Sigmoid colon (tissue), 7 donors: ENCODE data around the gene MOGAT3. TPM values are rescaled to one million over a fixed set of nuclear protein-coding genes. Genes with fewer than 3 reads are reported as not detected.

Source experiments
- DNase-seq: peaks from one replicate; pipeline ENCODE4 v3.0.0-alpha.2; 2019
- H3K27ac ChIP-seq, 4 donors: fragments of 200-600 bp; sonication (generic); one replicate each; pipeline ENCODE4 v1.5.1; 2016 to 2019; ENCODE audit warnings: mild to moderate bottlenecking in 1 of 4
- H3K27me3 ChIP-seq, 3 donors: fragments of 200-600 bp; sonication (generic); one replicate each; pipeline ENCODE4 v1.5.1; 2019; ENCODE audit warnings: mild to moderate bottlenecking in 1 of 3
- H3K36me3 ChIP-seq, 4 donors: fragments of 200-600 bp; sonication (generic); one replicate each; pipeline ENCODE4 v1.5.1; 2016 to 2019
- H3K4me1 ChIP-seq, 4 donors: fragments of 200-600 bp; sonication (generic); one replicate each; pipeline ENCODE4 v1.5.1; 2017 to 2019
- H3K4me3 ChIP-seq, 4 donors: fragments of 200-600 bp; sonication (generic); one replicate each; pipeline ENCODE4 v1.5.1; 2017 to 2019; ENCODE audit warnings: mild to moderate bottlenecking in 2 of 4, moderate library complexity in 1 of 4
- H3K9me3 ChIP-seq, 4 donors: fragments of 200-600 bp in 3 of 4; sonication (generic) in 3 of 4; one replicate each; pipeline versions ENCODE4 v1.5.1 to v1.6.1; 2013 to 2019
- EP300 ChIP-seq, 4 donors: sonication (generic); formaldehyde crosslinking; IDR thresholded peaks; one replicate each; pipeline ENCODE4 v1.6.1; 2017; ENCODE audit warnings: antibody characterized with exemption in 4 of 4
- POLR2A ChIP-seq, 2 donors: fragments of 450-650 bp; IDR thresholded peaks; one replicate each; pipeline ENCODE4 v1.6.1; 2016; ENCODE audit warnings: antibody characterized with exemption in 2 of 2, mild to moderate bottlenecking in 2 of 2, moderate library complexity in 2 of 2
- POLR2AphosphoS5 ChIP-seq, 4 donors: sonication (generic); formaldehyde crosslinking; IDR thresholded peaks; one replicate each; pipeline ENCODE4 v1.6.1; 2017; ENCODE audit warnings: antibody characterized with exemption in 4 of 4
- WGBS, 2 donors: extraction: QIAGEN DNeasy Blood & Tissue Kit; methylation state at CpG; one replicate each; pipeline ENCODE4 v1.1.7; 2013; 5-methylcytosine and 5-hydroxymethylcytosine counted together
- intact Hi-C: fragments of 100-400 bp; cut with DNase I; formaldehyde crosslinking; loops from one replicate; pipeline ENCODE4 v1.15.1; 2023
- polyA plus RNA-seq, 3 donors: library from polyadenylated mRNA; stranded (reverse); fragments of 200-250 nt; gene quantifications; one replicate each; pipeline ENCODE4 v1.2.3, GENCODE V29; 2013
- total RNA-seq, 4 donors: library from RNA; depleted of rRNA; stranded (reverse); fragments of >200 nt; gene quantifications; one replicate each; pipeline ENCODE4 v1.1.0, GENCODE V29; 2016
- TF ChIP-seq, protein P1 (sequence below), 4 experiments: fragments of 450-650 bp in 3 of 4; fragments of 200-600 bp in 1 of 4; IDR thresholded peaks; one replicate each; pipeline ENCODE4 v1.5.1; 2016 to 2019; ENCODE audit warnings: antibody characterized with exemption in 4 of 4, mild to moderate bottlenecking in 3 of 4, moderate library complexity in 2 of 4
- donor health status: healthy with polysubstance abuse.
- donor health status: Bipolar disorder and iron deficiency.
- donor health status: healthy.

The MOGAT3 gene
- total and polyA plus RNA-seq, 7 donors, result 3.6 to 27.2 (median 3.7) TPM; not detected in 4

DNA sequence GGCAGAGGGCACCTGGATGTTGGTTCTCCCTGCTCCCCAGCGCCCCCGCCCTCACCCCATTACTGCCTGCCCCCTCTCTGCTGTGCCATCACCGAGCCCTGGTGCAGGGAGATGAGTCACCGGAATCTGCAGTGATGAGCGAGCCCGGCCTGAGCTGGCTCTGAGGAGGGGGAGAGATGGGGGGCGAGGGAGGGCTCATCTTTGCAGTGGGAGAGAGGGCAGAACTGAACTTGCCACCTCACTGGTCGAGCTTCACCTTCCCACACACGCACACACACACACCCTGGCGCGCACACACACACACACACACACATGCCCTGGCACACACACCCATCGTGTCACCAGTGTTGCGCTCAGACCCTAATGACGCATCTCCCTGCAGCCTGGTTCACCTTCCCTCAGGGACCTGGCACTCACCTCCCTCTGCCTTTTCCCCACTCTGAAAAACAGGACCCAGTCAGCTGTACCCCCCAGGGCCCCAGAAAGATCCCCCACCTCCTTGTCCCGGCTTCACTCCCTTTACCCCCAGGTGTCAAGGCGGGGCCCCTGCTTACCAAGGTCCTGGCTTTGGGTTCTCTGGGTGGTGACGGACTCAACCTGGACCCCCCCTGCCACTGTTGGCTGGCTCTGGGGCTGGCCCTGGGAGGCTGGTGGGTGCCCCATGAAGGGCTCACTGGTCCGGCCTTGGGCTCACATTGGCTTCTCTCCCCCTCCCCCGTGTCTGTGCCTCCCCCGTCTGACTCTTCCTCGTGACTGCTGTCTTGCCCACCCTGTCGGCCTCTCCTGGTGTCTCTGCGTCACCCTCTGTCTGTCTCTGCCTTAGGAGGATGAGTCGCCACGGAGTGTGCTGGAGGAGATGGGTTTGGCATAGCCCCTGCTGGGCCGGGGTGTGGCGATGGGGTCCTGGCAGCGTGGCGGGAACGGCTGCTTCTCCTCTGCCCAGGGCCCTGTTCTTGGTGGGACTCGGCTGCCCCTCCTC is 40.9 kb downstream of the MOGAT3 start:
- Histone ChIP-seq H3K4me3 (no peak overlapping the region), H3K9me3 (no peaks in the 10 kb centered on the region), H3K4me1 (peaks cover 0 to 35% (median 33%) of the 10 kb centered on the region in 4 donors), H3K27me3 (peaks cover 28 to 49% (median 39%) of the 10 kb centered on the region in 3 donors), H3K36me3 (peaks cover 5 to 48% (median 17%) of the 10 kb centered on the region in 4 donors), H3K27ac (no peak overlapping the region)
- TF ChIP-seq, protein P1, sequence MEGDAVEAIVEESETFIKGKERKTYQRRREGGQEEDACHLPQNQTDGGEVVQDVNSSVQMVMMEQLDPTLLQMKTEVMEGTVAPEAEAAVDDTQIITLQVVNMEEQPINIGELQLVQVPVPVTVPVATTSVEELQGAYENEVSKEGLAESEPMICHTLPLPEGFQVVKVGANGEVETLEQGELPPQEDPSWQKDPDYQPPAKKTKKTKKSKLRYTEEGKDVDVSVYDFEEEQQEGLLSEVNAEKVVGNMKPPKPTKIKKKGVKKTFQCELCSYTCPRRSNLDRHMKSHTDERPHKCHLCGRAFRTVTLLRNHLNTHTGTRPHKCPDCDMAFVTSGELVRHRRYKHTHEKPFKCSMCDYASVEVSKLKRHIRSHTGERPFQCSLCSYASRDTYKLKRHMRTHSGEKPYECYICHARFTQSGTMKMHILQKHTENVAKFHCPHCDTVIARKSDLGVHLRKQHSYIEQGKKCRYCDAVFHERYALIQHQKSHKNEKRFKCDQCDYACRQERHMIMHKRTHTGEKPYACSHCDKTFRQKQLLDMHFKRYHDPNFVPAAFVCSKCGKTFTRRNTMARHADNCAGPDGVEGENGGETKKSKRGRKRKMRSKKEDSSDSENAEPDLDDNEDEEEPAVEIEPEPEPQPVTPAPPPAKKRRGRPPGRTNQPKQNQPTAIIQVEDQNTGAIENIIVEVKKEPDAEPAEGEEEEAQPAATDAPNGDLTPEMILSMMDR (IDR thresholded peaks at IDR 0.05), result no peak
- TF ChIP-seq POLR2AphosphoS5 (IDR thresholded peaks at IDR 0.05) (no peak), EP300 (IDR thresholded peaks at IDR 0.05) (no peak), POLR2A (IDR thresholded peaks at IDR 0.05) (no peak)
- WGBS, 2 donors, result 81 to 83% methylated on average over 31 of the region's 31 CpGs
- DNase-seq, result no peak
- intact Hi-C loops, result loop anchor here (10.0 kb wide), 1 partner anchor 265 kb away; the partner anchor contains the start of gene ACHE

DNA sequence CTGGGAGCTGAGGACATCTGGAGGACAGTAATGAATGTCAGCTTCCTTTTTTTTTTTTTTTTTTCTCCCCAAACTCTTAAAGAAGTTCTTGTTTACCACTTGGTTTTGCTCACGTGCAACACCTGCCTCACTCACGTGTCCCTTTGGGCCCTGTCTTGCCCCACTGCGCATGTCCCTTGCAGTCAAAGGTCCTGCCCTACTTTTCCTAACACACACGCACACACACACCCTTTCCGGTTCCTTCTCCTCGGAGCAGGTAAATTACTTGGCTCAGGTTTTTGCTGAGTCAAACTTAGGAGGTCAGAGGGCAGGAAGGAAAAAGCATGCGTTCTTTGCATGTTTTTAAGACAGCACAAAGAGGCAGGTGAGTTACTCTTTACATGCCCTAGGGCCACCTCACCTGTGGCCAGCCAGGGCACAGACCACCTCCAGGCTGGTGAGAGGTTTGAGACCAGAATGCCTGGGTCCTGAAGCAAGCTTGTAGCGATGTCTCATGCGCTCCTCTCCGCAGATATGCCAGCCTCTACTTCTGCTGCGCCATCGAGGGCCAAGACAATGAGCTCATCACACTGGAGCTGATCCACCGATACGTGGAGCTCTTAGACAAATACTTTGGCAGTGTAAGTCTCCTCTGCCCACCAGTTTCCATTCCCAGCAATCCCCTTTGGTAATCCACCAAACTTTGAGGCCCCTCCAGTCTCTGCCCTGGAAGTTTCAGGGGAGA is 43.8 kb downstream of the MOGAT3 start:
- WGBS, 2 donors, result 56 to 84% methylated on average over 14 of the region's 14 CpGs
- Histone ChIP-seq H3K27me3 (peaks cover 0 to 20% (median 9%) of the 10 kb centered on the region in 3 donors), H3K27ac (no peak overlapping the region), H3K36me3 (peaks cover 5 to 48% (median 17%) of the 10 kb centered on the region in 4 donors), H3K4me1 (peaks cover 0 to 17% (median 14%) of the 10 kb centered on the region in 4 donors), H3K4me3 (no peak overlapping the region), H3K9me3 (no peaks in the 10 kb centered on the region)
- TF ChIP-seq, protein P1 (IDR thresholded peaks at IDR 0.05), result no peak
- TF ChIP-seq POLR2A (IDR thresholded peaks at IDR 0.05), result no peak
- no peak for DNase-seq
- intact Hi-C loops, result no loop called here

DNA sequence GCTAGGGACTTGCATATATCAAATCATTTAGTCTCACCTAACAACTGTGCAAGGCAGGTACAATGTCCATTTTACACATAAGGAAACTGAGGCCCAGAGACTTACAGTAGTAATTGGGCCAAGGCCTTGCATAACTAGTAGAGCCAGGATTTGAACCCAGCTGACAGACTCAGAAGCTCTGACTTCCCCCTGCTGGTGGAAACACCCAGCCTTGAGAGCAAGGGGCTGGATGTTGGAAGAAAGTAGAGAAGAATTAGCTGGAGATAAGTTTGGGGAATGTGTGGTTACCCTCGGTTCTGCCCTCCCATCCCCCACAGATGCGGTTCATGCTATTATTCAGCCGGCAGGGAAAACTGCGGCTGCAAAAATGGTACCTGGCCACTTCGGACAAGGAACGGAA is 44.6 kb downstream of the MOGAT3 start:
- peaks cover 5 to 44% (median 17%) of the 10 kb centered on the region in 4 donors for H3K36me3 ChIP-seq
- H3K4me3 ChIP-seq, result no peak overlapping the region
- H3K27ac ChIP-seq, result no peak overlapping the region
- no peaks in the 10 kb centered on the region for H3K9me3 ChIP-seq
- intact Hi-C loops, result no loop called here
- TF ChIP-seq EP300 (IDR thresholded peaks at IDR 0.05) (no peak), POLR2AphosphoS5 (IDR thresholded peaks at IDR 0.05) (no peak), POLR2A (IDR thresholded peaks at IDR 0.05) (no peak)
- TF ChIP-seq, protein P1 (IDR thresholded peaks at IDR 0.05), result no peak
- H3K27me3 ChIP-seq, result peaks cover 0 to 12% (median 2%) of the 10 kb centered on the region in 3 donors
- DNase-seq, result no peak
- 86 to 94% methylated on average over 6 of the region's 6 CpGs for WGBS, 2 donors
- peaks cover 0 to 17% (median 14%) of the 10 kb centered on the region in 4 donors for H3K4me1 ChIP-seq

DNA sequence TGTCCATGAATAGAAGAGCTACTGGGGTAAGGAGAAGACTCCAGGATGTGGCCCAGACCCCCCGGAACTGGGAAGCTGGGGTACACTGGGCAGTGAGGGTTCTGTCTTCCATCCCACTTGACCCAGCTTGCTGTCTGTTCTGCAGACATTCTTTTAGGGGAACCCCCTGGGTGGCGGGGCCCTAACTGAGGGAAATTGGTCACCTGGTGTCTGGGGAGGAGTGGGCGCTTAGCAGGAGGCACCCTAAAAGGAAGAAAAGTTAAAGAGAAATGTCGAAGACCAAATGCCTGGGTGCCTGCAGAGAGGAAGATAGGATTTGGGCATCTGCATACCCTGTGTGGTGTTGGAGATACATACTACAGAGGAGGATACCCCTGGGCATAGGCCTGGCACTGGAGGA is 45.5 kb downstream of the MOGAT3 start:
- 49% methylated on average over 4 of the region's 4 CpGs for WGBS, 2 donors
- Histone ChIP-seq H3K4me1 (peaks cover 0 to 17% (median 14%) of the 10 kb centered on the region in 4 donors), H3K9me3 (no peaks in the 10 kb centered on the region), H3K4me3 (peak overlapping the region; percentile 89 to 99 (median 90)), H3K27me3 (peaks cover 0 to 4% (median 0%) of the 10 kb centered on the region in 3 donors), H3K27ac (no peak overlapping the region), H3K36me3 (peaks cover 5 to 34% (median 15%) of the 10 kb centered on the region in 4 donors)
- intact Hi-C loops, result no loop called here
- no peak for DNase-seq
- TF ChIP-seq, protein P1 (IDR thresholded peaks at IDR 0.05), result no peak
- TF ChIP-seq POLR2A (IDR thresholded peaks at IDR 0.05), result no peak
- no peak for TF ChIP-seq POLR2AphosphoS5 (IDR thresholded peaks at IDR 0.05)
- TF ChIP-seq EP300 (IDR thresholded peaks at IDR 0.05), result no peak
